ENCODE measurements around the gene IPO5. TPM values are rescaled to one million over a fixed set of nuclear protein-coding genes. Genes with fewer than 3 reads are reported as not detected.
A peak's percentile ranks its signal among the peaks of the same experiment; 100 is the strongest.

Gene IPO5
- total RNA-seq, 4 donors from 2014 or later = 119 to 144 (median 130) TPM

- WGBS = 78% methylated on average over 1 of the region's 1 CpG
- Histone ChIP-seq H3K36me3 (no peaks in the 10 kb centered on the region), H3K4me1 (no peaks in the 10 kb centered on the region), H3K27ac (replicated peaks in 1 of 4) (no peak overlapping the region), H3K9me3 (no peaks in the 10 kb centered on the region), H3K27me3 (no peaks in the 10 kb centered on the region), H3K4me3 (no peak overlapping the region)
- TF ChIP-seq POLR2AphosphoS5 (IDR thresholded peaks at IDR 0.05) (no peak), POLR2A (IDR thresholded peaks at IDR 0.05; ENCODE audit: low read depth) (no peak), EP300 (IDR thresholded peaks at IDR 0.05) (no peak), CTCF (IDR thresholded peaks at IDR 0.05) (no peak)
- intact Hi-C loops (cut with DNase I) = no loop called here
- DNase-seq (ENCODE audit: extremely low spot score) = no peak
Observed at GRCh38 chr13:98065468-98065867, 112.0 kb downstream of the IPO5 start.

GRCh38 chr13:98066636-98067035 is 113.2 kb downstream of the IPO5 start:
- TF ChIP-seq CTCF (IDR thresholded peaks at IDR 0.05) = no peak
- no peak for TF ChIP-seq POLR2A (IDR thresholded peaks at IDR 0.05; ENCODE audit: low read depth)
- no peaks in the 10 kb centered on the region for H3K36me3 ChIP-seq
- DNase-seq (ENCODE audit: extremely low spot score) = no peak
- no peak overlapping the region for H3K27ac ChIP-seq (replicated peaks in 1 of 4)
- intact Hi-C loops (cut with DNase I) = no loop called here
- no peak overlapping the region for H3K4me3 ChIP-seq
- H3K4me1 ChIP-seq = no peaks in the 10 kb centered on the region
- no peaks in the 10 kb centered on the region for H3K9me3 ChIP-seq
- H3K27me3 ChIP-seq = no peaks in the 10 kb centered on the region
- 74% methylated on average over 4 of the region's 4 CpGs for WGBS

GRCh38 chr13:98068521-98068920 is 115.0 kb downstream of the IPO5 start:
- no peaks in the 10 kb centered on the region for H3K9me3 ChIP-seq
- no peaks in the 10 kb centered on the region for H3K27me3 ChIP-seq
- H3K27ac ChIP-seq (replicated peaks in 1 of 4) = no peak overlapping the region
- intact Hi-C loops (cut with DNase I) = no loop called here
- peak; percentile 68 for DNase-seq (ENCODE audit: extremely low spot score)
- no peak overlapping the region for H3K4me3 ChIP-seq
- H3K4me1 ChIP-seq = no peaks in the 10 kb centered on the region
- TF ChIP-seq CTCF (IDR thresholded peaks at IDR 0.05) (no peak), POLR2AphosphoS5 (IDR thresholded peaks at IDR 0.05) (no peak), EP300 (IDR thresholded peaks at IDR 0.05) (no peak), POLR2A (IDR thresholded peaks at IDR 0.05; ENCODE audit: low read depth) (no peak)
- no peaks in the 10 kb centered on the region for H3K36me3 ChIP-seq
- WGBS = 82% methylated on average over 9 of the region's 9 CpGs

- TF ChIP-seq EP300 (IDR thresholded peaks at IDR 0.05) (no peak), CTCF (IDR thresholded peaks at IDR 0.05) (no peak), POLR2A (IDR thresholded peaks at IDR 0.05; ENCODE audit: low read depth) (no peak), POLR2AphosphoS5 (IDR thresholded peaks at IDR 0.05) (no peak)
Observed at GRCh38 chr13:98069985-98070384, 116.5 kb downstream of the IPO5 start.

GRCh38 chr13:98071316-98071715 is 117.8 kb downstream of the IPO5 start:
- no peak overlapping the region for H3K4me3 ChIP-seq
- H3K27ac ChIP-seq (replicated peaks in 1 of 4) = no peak overlapping the region
- WGBS = 86% methylated on average over 1 of the region's 1 CpG
- intact Hi-C loops (cut with DNase I) = no loop called here
- H3K27me3 ChIP-seq = no peaks in the 10 kb centered on the region
- H3K4me1 ChIP-seq = no peaks in the 10 kb centered on the region
- no peaks in the 10 kb centered on the region for H3K36me3 ChIP-seq
- no peak for DNase-seq (ENCODE audit: extremely low spot score)
- TF ChIP-seq POLR2A (IDR thresholded peaks at IDR 0.05; ENCODE audit: low read depth) (no peak), EP300 (IDR thresholded peaks at IDR 0.05) (no peak), CTCF (IDR thresholded peaks at IDR 0.05) (no peak), POLR2AphosphoS5 (IDR thresholded peaks at IDR 0.05) (no peak)
- H3K9me3 ChIP-seq = no peaks in the 10 kb centered on the region

More at GRCh38 chr13:98069985-98070384, 116.5 kb downstream of the IPO5 start:
- intact Hi-C loops (cut with DNase I) = no loop called here
- DNase-seq (ENCODE audit: extremely low spot score) = no peak
- Histone ChIP-seq H3K27me3 (no peaks in the 10 kb centered on the region), H3K9me3 (no peaks in the 10 kb centered on the region), H3K27ac (replicated peaks in 1 of 4) (no peak overlapping the region), H3K36me3 (no peaks in the 10 kb centered on the region), H3K4me3 (no peak overlapping the region), H3K4me1 (no peaks in the 10 kb centered on the region)
- WGBS = 96% methylated on average over 1 of the region's 1 CpG

Measured in esophagus muscularis mucosa (tissue), 4 donors.